Loucy (cell line): ENCODE results near the gene GNAZ.

Source experiments
- H2AFZ ChIP-seq: fragments of 200-600 bp; sonication (generic); 2 replicates; pipeline ENCODE4 v1.6.0; 2016; ENCODE audit warnings: antibody characterized with exemption, mild to moderate bottlenecking, low read length, moderate library complexity
- H3F3A ChIP-seq: fragments of 200-600 bp; 2 replicates; pipeline ENCODE4 v1.6.0; 2016; ENCODE audit warnings: antibody characterized with exemption, low read depth, mild to moderate bottlenecking
- H3K27me3 ChIP-seq: fragments of 200-600 bp; sonication (generic); 2 replicates; pipeline ENCODE4 v1.6.1; 2014; ENCODE audit warnings: low read length, mild to moderate bottlenecking; ENCODE audit not compliant: insufficient read depth, poor library complexity, severe bottlenecking
- H3K36me3 ChIP-seq: fragments of 200-600 bp; sonication (generic); 2 replicates; pipeline ENCODE4 v1.6.1; 2016; ENCODE audit warnings: low read length; ENCODE audit not compliant: insufficient read depth
- H3K4me1 ChIP-seq: fragments of 200-600 bp; sonication (generic); 2 replicates; pipeline ENCODE4 v1.5.1; 2014; ENCODE audit warnings: low read length, mild to moderate bottlenecking; ENCODE audit not compliant: insufficient read depth, poor library complexity, severe bottlenecking
- H3K4me2 ChIP-seq: fragments of 200-600 bp; sonication (generic); 2 replicates; pipeline ENCODE4 v1.6.0; 2014; ENCODE audit warnings: antibody characterized with exemption, low read length, low read depth, mild to moderate bottlenecking; ENCODE audit not compliant: poor library complexity, severe bottlenecking
- H3K4me3 ChIP-seq: fragments of 200-600 bp; sonication (generic); 2 replicates; pipeline ENCODE4 v1.5.1; 2014; ENCODE audit warnings: low read length, mild to moderate bottlenecking, mixed read lengths; ENCODE audit not compliant: poor library complexity, severe bottlenecking
- H3K79me2 ChIP-seq: fragments of 200-600 bp; sonication (generic); 2 replicates; pipeline ENCODE4 v1.6.1; 2014; ENCODE audit warnings: low read length; ENCODE audit not compliant: insufficient read depth
- H3K9ac ChIP-seq: fragments of 200-600 bp; sonication (generic); 2 replicates; pipeline ENCODE4 v1.6.0; 2014; ENCODE audit warnings: mild to moderate bottlenecking, low read depth, low read length, moderate library complexity; ENCODE audit not compliant: poor library complexity, severe bottlenecking
- H3K9me2 ChIP-seq: fragments of 200-600 bp; sonication (generic); replicated peaks from 2 replicates; pipeline ENCODE4 v1.6.1; 2016; ENCODE audit warnings: low read depth, low read length, mixed read lengths
- H3K9me3 ChIP-seq: fragments of 200-600 bp; sonication (generic); 2 replicates; pipeline ENCODE4 v1.6.1; 2014; ENCODE audit warnings: mild to moderate bottlenecking, antibody characterized with exemption, low read length, low read depth; ENCODE audit not compliant: insufficient read depth
- H4K20me1 ChIP-seq: fragments of 200-600 bp; sonication (generic); 2 replicates; pipeline ENCODE4 v1.6.0; 2014; ENCODE audit warnings: antibody characterized with exemption, low read length, mild to moderate bottlenecking; ENCODE audit not compliant: insufficient read depth, poor library complexity, severe bottlenecking
- CTCF ChIP-seq: fragments of 200-600 bp; sonication (generic); conservative IDR thresholded peaks from 2 replicates; pipeline ENCODE4 v1.5.1; 2014; ENCODE audit warnings: mild to moderate bottlenecking, antibody characterized with exemption, low read length
- EZH2phosphoT487 ChIP-seq: fragments of 200-600 bp; IDR thresholded peaks from 2 replicates; pipeline ENCODE4 v1.6.1; 2018; ENCODE audit warnings: antibody characterized with exemption, mild to moderate bottlenecking, moderate library complexity, borderline replicate concordance

The GNAZ gene

DNA sequence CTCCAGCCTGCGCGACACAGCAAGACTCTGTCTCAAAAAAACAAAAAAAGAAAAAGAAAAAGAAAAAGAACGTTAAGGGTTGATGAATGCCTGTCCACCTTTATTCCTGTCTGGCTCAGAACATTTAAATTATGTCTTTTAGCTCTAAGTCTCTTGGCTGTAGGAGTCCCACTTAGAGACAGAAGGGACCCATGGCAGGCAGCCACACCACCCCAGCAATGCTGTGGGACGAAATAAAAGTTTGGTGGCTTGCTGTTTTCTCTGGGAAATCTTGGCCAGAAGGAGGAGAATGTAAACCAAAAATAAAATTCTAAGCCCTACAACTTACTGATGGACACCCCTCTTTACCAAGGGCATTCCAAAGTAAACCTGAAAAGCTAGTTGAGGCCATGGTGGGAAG is 38.9 kb upstream of the GNAZ start:
- H3K9ac ChIP-seq = no peak overlapping the region
- H3K36me3 ChIP-seq = no peaks in the 10 kb centered on the region
- H4K20me1 ChIP-seq = no peaks in the 10 kb centered on the region
- no peak overlapping the region for H3K4me2 ChIP-seq
- H3K4me3 ChIP-seq = no peak overlapping the region
- no peaks in the 10 kb centered on the region for H3K27me3 ChIP-seq
- no peaks in the 10 kb centered on the region for H3K9me3 ChIP-seq
- no peak overlapping the region for H2AFZ ChIP-seq
- no peaks in the 10 kb centered on the region for H3K79me2 ChIP-seq
- TF ChIP-seq EZH2phosphoT487 (no peak), CTCF (no peak)
- H3K9me2 ChIP-seq = no peaks in the 10 kb centered on the region
- no peaks in the 10 kb centered on the region for H3K4me1 ChIP-seq
- H3F3A ChIP-seq = no peaks in the 10 kb centered on the region

DNA sequence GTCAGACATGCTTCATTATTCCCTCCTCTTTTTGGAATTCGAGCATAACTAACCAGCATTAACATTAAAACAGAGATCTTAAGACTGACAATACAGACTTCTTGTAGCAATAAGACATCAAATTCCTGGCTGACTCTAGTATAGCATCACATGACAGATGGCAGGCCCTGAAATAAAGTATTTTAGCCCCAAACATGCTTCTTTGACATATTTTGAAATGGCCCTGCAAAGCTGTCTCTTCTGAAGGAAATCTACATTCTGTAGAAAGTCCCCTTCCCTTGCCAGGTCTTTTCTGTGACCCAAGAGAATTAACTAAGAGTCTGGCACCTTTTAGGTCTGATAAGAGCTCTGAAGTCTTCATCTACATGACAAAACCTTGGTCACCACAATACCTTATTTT is 38.5 kb upstream of the GNAZ start:
- Histone ChIP-seq H3K27me3 (no peaks in the 10 kb centered on the region), H3K4me1 (peaks cover 4% of the 10 kb centered on the region)
- TF ChIP-seq EZH2phosphoT487 (no peak), CTCF (no peak)

DNA sequence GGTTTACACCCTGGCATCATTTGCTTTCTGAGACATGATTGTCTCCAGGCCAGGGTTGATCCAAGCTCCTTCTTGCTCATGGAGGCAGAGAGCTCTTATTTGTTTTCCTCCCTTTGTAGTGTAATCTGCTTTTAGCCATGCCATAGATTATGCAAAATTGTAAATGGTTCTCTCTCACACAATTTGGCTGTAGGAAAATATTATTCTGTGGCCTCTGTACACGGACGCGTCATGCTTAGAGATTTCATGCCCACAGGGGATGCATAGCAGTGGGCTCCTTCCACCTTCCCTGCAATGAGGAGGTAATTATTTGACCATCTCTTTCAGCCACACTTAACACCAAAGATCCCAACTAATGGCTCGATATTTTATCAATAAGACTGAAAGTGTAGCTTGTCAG is 37.7 kb upstream of the GNAZ start:
- peaks cover 8% of the 10 kb centered on the region for H3K4me1 ChIP-seq

More for the DNA sequence above, 38.5 kb upstream of the GNAZ start:
- Histone ChIP-seq H3K4me3 (no peak overlapping the region), H3K9me2 (no peaks in the 10 kb centered on the region), H3K9me3 (no peaks in the 10 kb centered on the region), H4K20me1 (no peaks in the 10 kb centered on the region), H3K79me2 (no peaks in the 10 kb centered on the region), H3K36me3 (no peaks in the 10 kb centered on the region), H3K9ac (no peak overlapping the region), H3F3A (no peaks in the 10 kb centered on the region), H2AFZ (no peak overlapping the region), H3K4me2 (no peak overlapping the region)

More for the DNA sequence above, 37.7 kb upstream of the GNAZ start:
- no peak for TF ChIP-seq CTCF
- no peak for TF ChIP-seq EZH2phosphoT487
- no peaks in the 10 kb centered on the region for H3K9me3 ChIP-seq
- no peaks in the 10 kb centered on the region for H3K9me2 ChIP-seq
- no peaks in the 10 kb centered on the region for H3K36me3 ChIP-seq
- H3K79me2 ChIP-seq = no peaks in the 10 kb centered on the region
- no peak overlapping the region for H3K9ac ChIP-seq
- H4K20me1 ChIP-seq = no peaks in the 10 kb centered on the region
- H3K4me2 ChIP-seq = no peak overlapping the region
- H2AFZ ChIP-seq = no peak overlapping the region
- no peak overlapping the region for H3K4me3 ChIP-seq
- H3F3A ChIP-seq = no peaks in the 10 kb centered on the region
- H3K27me3 ChIP-seq = no peaks in the 10 kb centered on the region
